Posterior vena cava (tissue), 2 donors: ENCODE data around the gene MYO16. TPM values are rescaled to one million over a fixed set of nuclear protein-coding genes. Genes with fewer than 3 reads are reported as not detected.
"Not testable (repeated sequence)": the region's sequence is repeated elsewhere in the genome, so short reads cannot be mapped to it uniquely, and the experiment has no call there.

Experiments used
- DNase-seq: peaks from one replicate; pipeline ENCODE4 v3.0.0-alpha.2; 2020; ENCODE audit warnings: low spot score
- intact Hi-C, 2 donors: fragments of 100-400 bp; cut with DNase I; formaldehyde crosslinking; loops; one replicate each; pipeline versions ENCODE4 v1.14.1 to v1.14.2; 2022 to 2023
- total RNA-seq, 2 donors: library from RNA; stranded (reverse); fragmentation: NEBNext Ultra II Directional; extraction: Animal tissue kit (Norgen Biotek cat#: 25700); gene quantifications; one replicate each; pipeline ENCODE4 v1.2.1, GENCODE V29; 2021
- donor health status: DM: yes; HTN: yes; CAD: no.
- donor health status: DM: yes; HTN: yes; CAD: no.

MYO16 gene
- total RNA-seq, 2 donors from 2014 or later = 0.09 to 0.43 TPM

- no peak for DNase-seq
- intact Hi-C loops = no loop called here
Observed at GRCh38 chr13:108851660-108852059, 222.2 kb downstream of the MYO16 start.

GRCh38 chr13:108853031-108853430, 223.6 kb downstream of the MYO16 start:
- intact Hi-C loops = no loop called here
- no peak for DNase-seq

- no peak for DNase-seq
- intact Hi-C loops = no loop called here
Observed at GRCh38 chr13:108855737-108856387, 226.5 kb downstream of the MYO16 start.

- no peak for DNase-seq
- intact Hi-C loops = no loop called here
Observed at GRCh38 chr13:108858676-108859075, 229.3 kb downstream of the MYO16 start.

- intact Hi-C loops = no loop called here
- DNase-seq = no peak
Observed at GRCh38 chr13:108859197-108860012, 230.0 kb downstream of the MYO16 start.

DNA sequence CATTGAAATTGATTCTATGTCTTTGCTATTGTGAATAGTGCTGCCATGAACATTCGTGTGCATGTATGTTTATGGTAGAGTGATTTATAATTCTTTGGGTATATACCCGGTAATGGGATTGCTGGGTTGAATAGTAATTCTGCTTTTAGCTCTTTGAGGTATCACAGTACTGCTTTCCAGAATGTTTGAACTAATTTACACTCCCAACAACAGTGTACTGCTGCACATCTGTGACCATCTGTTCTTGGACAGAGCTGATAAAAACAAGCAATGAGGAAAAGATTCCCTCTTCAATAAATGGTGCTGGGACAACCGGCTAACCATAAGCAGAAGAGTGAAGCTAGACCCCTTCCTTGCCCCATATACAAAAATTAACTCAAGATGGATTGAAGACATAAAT, 231.0 kb downstream of the MYO16 start:
- intact Hi-C loops = no loop called here

GRCh38 chr13:108877300-108877699, 247.9 kb downstream of the MYO16 start:
- intact Hi-C loops = no loop called here
- no peak for DNase-seq

More for the DNA sequence above, 231.0 kb downstream of the MYO16 start:
- DNase-seq = no peak

- DNase-seq = no peak
- intact Hi-C loops = no loop called here
Observed at GRCh38 chr13:108878732-108879131, 249.3 kb downstream of the MYO16 start.

DNA sequence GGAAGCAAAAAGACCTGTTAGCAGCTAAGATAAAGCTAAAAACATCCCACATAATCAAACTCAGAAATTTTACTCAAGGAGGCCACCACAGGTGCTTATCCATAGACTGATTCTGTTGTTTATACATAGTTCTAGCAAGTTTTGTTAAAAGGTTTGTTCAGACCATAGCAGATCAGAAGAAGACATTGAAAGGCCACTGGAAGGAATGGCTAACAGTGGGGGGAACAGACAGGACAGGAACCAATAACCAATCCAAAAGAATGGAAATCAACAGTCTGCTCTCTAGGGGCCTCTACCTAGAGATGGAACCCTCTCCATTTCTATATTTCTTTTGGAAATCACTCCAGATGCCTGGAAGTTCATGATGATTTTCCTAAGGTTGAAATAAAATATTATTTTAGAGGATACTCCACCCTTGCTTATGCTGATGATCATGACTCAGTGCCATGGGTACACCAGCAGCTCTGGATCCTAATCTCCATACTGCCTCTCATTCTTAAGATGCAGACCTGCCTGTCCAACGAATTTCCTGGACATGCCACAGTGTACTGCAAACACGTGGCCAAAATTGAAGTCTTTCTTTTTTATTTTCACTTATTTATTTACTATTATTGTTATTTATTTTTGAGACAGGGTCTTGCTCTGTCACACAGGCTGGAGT, 260.0 kb downstream of the MYO16 start:
- intact Hi-C loops = loop anchor here in 1 of 2 donors (10.0 kb wide), 1 partner anchor 1525 kb away; no protein-coding TSS in a partner anchor
- no peak for DNase-seq

- DNase-seq = no peak
- intact Hi-C loops = no loop called here
Observed at GRCh38 chr13:108895220-108895704, 265.9 kb downstream of the MYO16 start.

- no peak for DNase-seq
- intact Hi-C loops = no loop called here
Observed at GRCh38 chr13:108897955-108898354, 268.5 kb downstream of the MYO16 start.

DNA sequence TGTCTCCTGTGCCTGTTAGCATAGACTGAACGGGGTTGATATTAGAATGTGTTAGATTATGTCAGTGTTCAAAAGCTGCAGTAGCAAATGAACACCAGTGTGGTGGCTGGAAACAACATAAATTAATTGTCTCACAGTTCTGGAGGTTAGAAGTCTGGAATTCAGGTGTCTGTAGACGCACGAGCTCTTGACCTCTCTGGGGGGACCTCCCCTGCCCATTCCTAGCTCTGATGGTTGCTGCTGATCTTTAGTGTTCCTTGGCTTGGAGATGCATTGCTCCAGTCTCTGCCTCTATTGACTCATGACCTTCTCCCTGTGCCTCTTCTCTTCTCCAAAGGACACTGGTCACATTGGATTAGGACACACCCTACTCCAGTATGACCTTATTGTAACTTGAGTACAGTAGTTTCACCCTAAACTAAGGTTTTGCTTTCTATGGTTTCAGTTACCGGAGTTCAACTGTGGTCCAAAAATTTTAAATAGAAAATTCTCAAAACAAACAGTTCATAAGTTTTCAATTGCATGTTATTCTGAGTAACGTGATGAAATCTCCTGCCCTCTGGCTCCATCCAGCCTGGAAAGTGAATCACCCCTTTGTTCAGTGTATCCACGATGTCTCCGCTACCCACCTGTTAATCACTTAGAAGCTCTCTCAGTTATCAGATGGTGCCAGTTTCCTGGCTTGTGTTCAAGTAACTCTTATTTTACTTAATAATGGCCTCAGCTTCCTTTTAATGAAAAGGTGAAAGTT, 273.2 kb downstream of the MYO16 start:
- intact Hi-C loops = no loop called here
- no peak for DNase-seq

- DNase-seq = no peak
- intact Hi-C loops = no loop called here
Observed at GRCh38 chr13:108903613-108904012, 274.2 kb downstream of the MYO16 start.

DNA sequence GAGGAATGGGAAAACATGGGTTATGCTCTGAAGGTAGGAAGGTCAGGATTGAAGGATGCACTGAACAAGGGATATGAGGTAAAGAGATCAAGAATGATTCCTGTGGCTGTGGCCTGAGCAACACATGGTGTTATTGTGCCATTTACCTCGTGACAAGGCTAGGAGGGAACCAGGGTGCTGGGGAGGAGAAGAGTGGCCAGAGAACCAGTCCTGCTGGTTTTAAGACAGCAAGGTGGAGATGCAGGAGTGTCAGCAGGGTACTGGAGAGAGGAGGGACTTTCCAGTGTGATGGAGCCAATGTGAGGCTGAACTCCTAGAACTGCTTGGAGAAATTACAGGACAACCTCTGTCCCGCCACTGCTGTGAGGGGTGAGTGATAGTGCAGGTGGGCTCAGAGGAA, 282.4 kb downstream of the MYO16 start:
- intact Hi-C loops = no loop called here
- DNase-seq = no peak

GRCh38 chr13:108913731-108914130, 284.3 kb downstream of the MYO16 start:
- intact Hi-C loops = not testable (repeated sequence)

DNA sequence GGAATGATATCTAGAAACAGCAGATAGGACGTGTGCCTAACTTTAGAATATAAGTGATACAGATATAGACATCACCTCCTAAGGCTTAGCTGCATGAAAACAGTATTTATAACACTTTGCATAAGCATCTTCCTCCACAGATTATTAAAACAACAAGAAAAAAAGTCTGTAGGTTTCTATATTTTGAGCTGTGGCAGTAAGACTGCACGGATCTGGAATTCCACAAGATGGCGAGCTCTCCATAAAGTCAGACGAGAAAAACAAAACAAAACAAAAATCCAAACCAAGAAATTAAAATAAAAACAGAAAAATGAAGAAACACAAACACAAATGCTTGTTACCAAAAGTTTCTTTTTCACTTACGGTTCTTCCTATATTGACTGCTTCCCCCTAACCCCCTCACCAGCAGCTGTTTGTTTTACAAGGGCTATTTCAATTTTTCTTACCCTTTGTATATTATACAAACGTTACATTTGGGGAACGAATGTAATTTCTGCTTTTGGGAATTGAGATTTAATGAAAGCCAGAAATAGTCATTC, 285.8 kb downstream of the MYO16 start:
- intact Hi-C loops = no loop called here
- no peak for DNase-seq

More at GRCh38 chr13:108913731-108914130, 284.3 kb downstream of the MYO16 start:
- DNase-seq = not testable (repeated sequence)

DNA sequence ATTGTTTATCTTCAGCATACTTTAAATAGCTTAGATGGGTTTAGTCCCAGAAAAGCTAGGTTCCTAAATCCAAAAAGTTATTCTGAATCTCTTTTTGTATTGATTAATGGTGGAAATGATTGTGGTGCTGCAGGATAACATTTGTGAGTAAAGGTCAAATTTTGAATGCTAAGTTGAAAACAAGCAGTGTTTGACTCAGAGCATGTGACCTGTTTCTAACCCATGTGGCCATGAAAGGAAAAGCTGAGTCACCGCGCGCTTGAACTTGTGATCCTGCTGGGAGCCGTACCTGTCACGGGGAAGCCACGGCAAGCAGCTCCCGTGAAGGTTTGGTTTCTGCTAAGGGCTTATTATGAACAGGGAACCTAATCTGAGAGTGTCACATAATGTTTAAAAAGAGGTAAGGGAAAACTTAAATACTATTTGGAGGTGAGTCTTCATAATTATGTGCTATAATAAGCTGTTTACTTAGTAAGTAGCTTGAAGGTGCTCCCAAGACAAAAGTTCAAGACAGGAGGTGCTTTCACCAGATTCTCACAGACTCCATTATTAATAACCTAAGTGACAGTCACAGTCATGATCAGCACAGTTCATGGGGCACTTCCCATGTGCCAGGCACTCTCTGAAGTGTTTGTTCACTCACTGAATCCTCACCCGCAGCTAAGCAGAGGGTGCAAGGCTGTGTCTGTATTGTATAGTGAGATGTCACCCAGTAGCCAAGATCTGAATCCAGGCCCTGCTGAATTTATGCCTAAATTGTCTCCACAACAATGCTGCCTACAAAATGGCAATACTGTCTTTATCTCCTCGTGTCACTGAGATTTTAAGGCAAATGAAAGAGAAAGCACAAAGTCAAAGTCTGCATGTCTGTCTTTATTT, 286.5 kb downstream of the MYO16 start:
- intact Hi-C loops = no loop called here
- peak; percentile 94 for DNase-seq

- intact Hi-C loops = no loop called here
- DNase-seq = no peak
Observed at GRCh38 chr13:108917581-108917980, 288.2 kb downstream of the MYO16 start.
